Panc1 (cell line): ENCODE data around the gene TFB2M.

Experiments
- CTCF ChIP-seq: fragments of 450-650 bp; IDR thresholded peaks from 2 replicates; pipeline ENCODE4 v1.5.1; 2017; ENCODE audit warnings: mild to moderate bottlenecking
- POLR2AphosphoS5 ChIP-seq: IDR thresholded peaks from 2 replicates; pipeline ENCODE4 v1.6.1; 2012; ENCODE audit warnings: mild to moderate bottlenecking, low read depth, low read length, moderate library complexity
- SIN3A ChIP-seq: IDR thresholded peaks from 2 replicates; pipeline ENCODE4 v1.6.1; 2012; ENCODE audit warnings: low read depth, mild to moderate bottlenecking, low read length, moderate library complexity, borderline replicate concordance; ENCODE audit not compliant: insufficient read depth

DNA sequence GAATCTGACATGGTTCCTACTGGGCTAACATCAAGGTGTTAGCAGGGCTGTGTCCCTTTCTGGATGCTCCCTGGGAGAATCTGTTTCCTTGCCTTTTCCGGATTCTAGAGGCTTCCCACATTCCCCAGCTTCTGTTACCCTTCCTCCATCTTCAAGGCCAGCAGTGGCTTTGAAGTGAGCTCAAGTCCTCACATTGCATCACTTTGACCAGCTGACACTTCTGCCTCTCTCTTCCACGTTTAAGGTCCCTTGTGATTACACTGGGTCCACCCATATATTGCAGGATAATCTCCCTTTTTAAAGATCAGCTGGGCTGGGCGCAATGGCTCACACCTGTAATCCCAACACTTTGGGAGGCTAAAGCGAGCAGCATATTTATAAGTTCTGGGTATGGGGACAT is 33.3 kb upstream of the TFB2M start:
- TF ChIP-seq CTCF (no peak), POLR2AphosphoS5 (no peak), SIN3A (no peak)
